ENCODE results near the gene H2BK1. TPM values are rescaled to one million over a fixed set of nuclear protein-coding genes. Genes with fewer than 3 reads are reported as not detected.

The H2BK1 gene
- not detected for total RNA-seq

DNA sequence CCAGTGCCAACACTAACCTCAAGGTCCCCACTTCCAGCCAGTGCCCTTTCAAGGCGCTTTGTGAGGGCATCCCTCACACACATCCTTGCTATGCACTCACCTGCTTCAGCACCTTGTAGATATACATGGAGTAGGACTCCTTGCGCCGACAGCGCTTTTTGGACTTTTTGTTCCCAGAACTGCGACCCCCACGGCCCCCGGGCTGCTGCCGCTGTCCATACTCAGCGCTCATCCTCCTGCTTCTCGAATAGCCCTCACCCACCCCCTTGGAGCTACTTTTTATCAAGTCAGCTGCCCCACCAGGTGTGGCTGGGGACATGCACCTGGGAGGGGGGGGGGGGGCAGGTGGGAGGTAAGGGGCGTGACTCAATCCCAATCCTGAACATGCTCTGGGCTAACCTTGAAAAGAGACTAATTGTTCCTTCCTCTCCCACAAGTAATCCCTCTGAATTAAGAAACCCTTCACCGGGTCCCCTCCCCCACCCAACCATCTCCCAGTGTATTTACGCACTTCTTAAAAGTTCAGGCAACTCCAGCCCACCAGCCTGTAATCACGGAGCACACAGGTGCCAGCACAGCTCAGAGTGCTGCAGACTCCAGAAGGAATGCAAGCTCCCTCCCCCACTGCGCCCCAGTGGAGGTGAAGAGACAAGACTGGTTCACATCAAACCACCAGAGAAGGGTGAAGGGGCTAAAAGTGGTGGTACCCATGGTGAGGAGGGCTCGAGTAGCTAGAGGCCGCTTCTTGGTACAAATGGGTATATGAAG is at the start of gene H2BK1:
TSS of gene H2BK1 (minus strand) at position 402 of the 768 bp plus-strand sequence. CDS start at position 232, 170 bp downstream.
- WGBS: 82% methylated on average over 17 of the region's 17 CpGs
- Histone ChIP-seq H3K4me1 (no peaks in the 10 kb centered on the region), H3K4me3 (no peak within 1 kb of the TSS), H3K27me3 (peaks cover 0 to 16% (median 0%) of the 10 kb centered on the region in 4 donors), H3K9me3 (no peaks in the 10 kb centered on the region), H3K36me3 (peaks cover 25 to 36% (median 33%) of the 10 kb centered on the region in 4 donors), H3K27ac (replicated peaks in 1 of 4) (no peak within 1 kb of the TSS)
- TF ChIP-seq, protein P1, sequence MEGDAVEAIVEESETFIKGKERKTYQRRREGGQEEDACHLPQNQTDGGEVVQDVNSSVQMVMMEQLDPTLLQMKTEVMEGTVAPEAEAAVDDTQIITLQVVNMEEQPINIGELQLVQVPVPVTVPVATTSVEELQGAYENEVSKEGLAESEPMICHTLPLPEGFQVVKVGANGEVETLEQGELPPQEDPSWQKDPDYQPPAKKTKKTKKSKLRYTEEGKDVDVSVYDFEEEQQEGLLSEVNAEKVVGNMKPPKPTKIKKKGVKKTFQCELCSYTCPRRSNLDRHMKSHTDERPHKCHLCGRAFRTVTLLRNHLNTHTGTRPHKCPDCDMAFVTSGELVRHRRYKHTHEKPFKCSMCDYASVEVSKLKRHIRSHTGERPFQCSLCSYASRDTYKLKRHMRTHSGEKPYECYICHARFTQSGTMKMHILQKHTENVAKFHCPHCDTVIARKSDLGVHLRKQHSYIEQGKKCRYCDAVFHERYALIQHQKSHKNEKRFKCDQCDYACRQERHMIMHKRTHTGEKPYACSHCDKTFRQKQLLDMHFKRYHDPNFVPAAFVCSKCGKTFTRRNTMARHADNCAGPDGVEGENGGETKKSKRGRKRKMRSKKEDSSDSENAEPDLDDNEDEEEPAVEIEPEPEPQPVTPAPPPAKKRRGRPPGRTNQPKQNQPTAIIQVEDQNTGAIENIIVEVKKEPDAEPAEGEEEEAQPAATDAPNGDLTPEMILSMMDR (IDR thresholded peaks at IDR 0.05): no peak
- no peak for TF ChIP-seq POLR2A (IDR thresholded peaks at IDR 0.05; ENCODE audit: low read depth)
- TF ChIP-seq POLR2AphosphoS5 (IDR thresholded peaks at IDR 0.05): no peak
- no peak for TF ChIP-seq EP300 (IDR thresholded peaks at IDR 0.05)
- no peak for DNase-seq (ENCODE audit: extremely low spot score)
- intact Hi-C loops (cut with DNase I): no loop called here

DNA sequence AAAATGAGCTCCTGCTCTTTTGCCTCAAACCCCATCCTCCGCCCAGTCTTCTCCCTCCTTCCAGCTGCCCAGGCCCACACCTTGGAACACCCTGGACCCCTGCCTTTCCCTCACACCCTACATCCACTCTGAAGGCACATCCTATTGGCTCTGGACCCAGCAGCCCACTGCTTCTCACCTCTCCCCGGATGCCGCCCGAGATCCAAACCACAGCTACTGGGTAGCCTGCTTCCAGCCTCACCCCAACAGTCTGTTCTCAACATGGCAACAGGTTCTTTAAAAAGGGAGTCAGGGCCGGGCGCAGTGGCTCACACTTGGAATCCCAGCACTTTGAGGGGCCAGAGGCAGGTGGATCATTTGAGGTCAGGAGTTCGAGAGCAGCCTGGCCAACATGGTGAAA is 47.7 kb upstream of the H2BK1 start:
- H3K9me3 ChIP-seq: no peaks in the 10 kb centered on the region
- no peaks in the 10 kb centered on the region for H3K27me3 ChIP-seq
- intact Hi-C loops (cut with DNase I): no loop called here
- TF ChIP-seq EP300 (IDR thresholded peaks at IDR 0.05) (no peak), POLR2A (IDR thresholded peaks at IDR 0.05; ENCODE audit: low read depth) (no peak), POLR2AphosphoS5 (IDR thresholded peaks at IDR 0.05) (no peak)
- TF ChIP-seq, protein P1 (IDR thresholded peaks at IDR 0.05): no peak
- peaks cover 5 to 12% (median 6%) of the 10 kb centered on the region in 4 donors for H3K4me1 ChIP-seq
- no peaks in the 10 kb centered on the region for H3K36me3 ChIP-seq
- 93% methylated on average over 6 of the region's 7 CpGs for WGBS
- no peak overlapping the region for H3K27ac ChIP-seq (replicated peaks in 1 of 4)
- no peak for DNase-seq (ENCODE audit: extremely low spot score)
- no peak overlapping the region for H3K4me3 ChIP-seq

DNA sequence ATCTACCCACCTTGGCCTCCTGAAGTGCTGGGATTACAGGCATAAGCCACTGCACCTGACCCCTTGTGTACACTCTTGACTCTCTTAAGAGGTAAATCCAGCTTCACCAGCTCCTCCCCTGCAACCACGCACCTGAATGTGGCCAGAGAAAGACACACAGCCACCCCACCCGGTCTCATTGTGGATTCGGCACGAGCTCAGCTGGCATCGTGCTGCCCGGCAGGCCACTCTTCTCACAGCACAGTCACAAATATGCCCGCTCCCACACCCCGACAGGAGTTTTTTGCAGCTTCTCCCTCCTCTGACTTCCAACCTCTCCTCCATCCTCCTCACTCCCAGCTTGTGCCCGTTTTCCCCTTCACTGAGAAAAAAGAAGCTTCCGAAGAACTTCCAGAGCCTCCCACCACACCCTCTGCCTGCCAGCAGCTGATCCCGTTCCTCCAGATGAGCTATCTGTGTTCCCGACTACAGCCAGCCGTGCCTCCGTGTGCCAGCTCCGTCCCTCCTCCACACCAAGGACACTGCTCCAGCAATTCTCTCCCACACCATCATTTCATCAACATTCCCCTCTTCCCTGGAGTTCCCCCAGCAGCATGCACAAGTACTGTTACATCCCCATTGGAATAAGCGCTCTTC is 46.2 kb upstream of the H2BK1 start:
- Histone ChIP-seq H3K27ac (replicated peaks in 1 of 4) (no peak overlapping the region), H3K27me3 (no peaks in the 10 kb centered on the region), H3K36me3 (no peaks in the 10 kb centered on the region), H3K4me3 (no peak overlapping the region), H3K9me3 (no peaks in the 10 kb centered on the region), H3K4me1 (peaks cover 14 to 23% (median 17%) of the 10 kb centered on the region in 4 donors)
- DNase-seq (ENCODE audit: extremely low spot score): no peak
- 67% methylated on average over 16 of the region's 16 CpGs for WGBS
- intact Hi-C loops (cut with DNase I): no loop called here
- TF ChIP-seq POLR2A (IDR thresholded peaks at IDR 0.05; ENCODE audit: low read depth): no peak
- TF ChIP-seq EP300 (IDR thresholded peaks at IDR 0.05): no peak
- no peak for TF ChIP-seq POLR2AphosphoS5 (IDR thresholded peaks at IDR 0.05)
- TF ChIP-seq, protein P1 (IDR thresholded peaks at IDR 0.05): no peak

DNA sequence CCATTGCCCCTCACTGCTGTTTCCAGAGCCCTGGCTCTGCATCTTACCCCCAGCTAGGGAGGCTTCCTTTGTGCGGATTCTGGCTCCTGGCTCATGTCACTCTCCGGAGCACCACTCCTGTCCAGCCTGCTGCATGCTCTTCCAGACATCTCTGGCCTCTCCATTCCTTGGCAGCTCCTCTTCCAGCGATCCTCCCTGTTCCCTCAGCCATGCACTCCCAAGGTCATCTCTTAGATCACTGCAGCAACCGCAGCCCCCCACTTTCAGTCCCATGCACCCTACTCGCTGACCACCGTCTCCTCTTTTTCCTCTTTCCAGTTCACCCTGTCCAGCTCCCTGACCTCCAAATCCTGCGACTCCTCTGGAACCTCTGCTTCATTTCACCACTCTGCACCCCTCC is 45.1 kb upstream of the H2BK1 start:
- Histone ChIP-seq H3K27ac (replicated peaks in 1 of 4) (no peak overlapping the region), H3K36me3 (no peaks in the 10 kb centered on the region), H3K4me3 (no peak overlapping the region), H3K27me3 (no peaks in the 10 kb centered on the region), H3K9me3 (no peaks in the 10 kb centered on the region), H3K4me1 (peaks cover 25 to 34% (median 28%) of the 10 kb centered on the region in 4 donors)
- DNase-seq (ENCODE audit: extremely low spot score): no peak
- TF ChIP-seq EP300 (IDR thresholded peaks at IDR 0.05) (no peak), POLR2AphosphoS5 (IDR thresholded peaks at IDR 0.05) (no peak), POLR2A (IDR thresholded peaks at IDR 0.05; ENCODE audit: low read depth) (no peak)
- TF ChIP-seq, protein P1 (IDR thresholded peaks at IDR 0.05): no peak
- WGBS: 70% methylated on average over 7 of the region's 7 CpGs
- intact Hi-C loops (cut with DNase I): no loop called here

Data from esophagus muscularis mucosa (tissue), 4 donors.